ENCODE data around the gene PKN3. TPM values are rescaled to one million over a fixed set of nuclear protein-coding genes. Genes with fewer than 3 reads are reported as not detected.
A peak's percentile ranks its signal among the peaks of the same experiment; 100 is the strongest.

PKN3 gene
- total RNA-seq, 2 experiments from 2014 or later = 0.95 to 1.9 TPM

GRCh38 chr9:128701227-128701854, 962 bp upstream of the PKN3 start:
- Mint-ChIP-seq H3K9me3 (no peaks in the 10 kb centered on the region), H3K36me3 (ENCODE audit: low read depth) (peaks cover 7% of the 10 kb centered on the region), H3K4me3 (peak overlapping the region; percentile 74), H3K27me3 (no peaks in the 10 kb centered on the region), H3K4me1 (ENCODE audit: low read depth) (peaks cover 12% of the 10 kb centered on the region), H3K27ac (no peak overlapping the region)
- Histone ChIP-seq H3K4me3 (ENCODE audit: low read length) (no peak overlapping the region), H3K27ac (ENCODE audit: low read depth in 1 of 2, low read length in 2 of 2) (no peak overlapping the region), H3K27me3 (ENCODE audit: control insufficient read depth in 1 of 2, insufficient read depth in 2 of 2, low read length in 2 of 2) (no peaks in the 10 kb centered on the region), H3K36me3 (ENCODE audit: insufficient read depth, low read length) (peaks cover 9% of the 10 kb centered on the region), H3K4me1 (ENCODE audit: insufficient read depth, low read length) (peaks cover 20% of the 10 kb centered on the region), H3K9me3 (ENCODE audit: control insufficient read depth in 1 of 2, insufficient read depth in 1 of 2, low read length in 2 of 2) (no peaks in the 10 kb centered on the region)
- DNase-seq (peak in 1 of 14 experiments; percentile 29), ATAC-seq (ENCODE audit: poor library complexity) (no peak)
- intact Hi-C loops (cut with DNase I, micrococcal nuclease) = loop anchor here (5.0 kb wide), 3 partner anchors 44 to 86 kb away; partner anchors contain the start of genes DYNC2I2 (in 1 of the 2), TBC1D13 (in 1 of the 2) and ZER1 (in 1 of the 2)
- ChIA-PET CTCF (interaction anchor here (0.9 to 1.3 kb wide), 4 partner anchors 10 to 117 kb away, joined by 4 to 7 read pairs (median 5); partner anchors contain the start of genes ENDOG and SET), POLR2A (interaction anchor here (1.1 to 1.2 kb wide), 2 partner anchors 8 to 17 kb away, joined by 3 to 4 read pairs; no protein-coding TSS in a partner anchor)
- no peak for TF ChIP-seq CTCF (IDR thresholded peaks at IDR 0.05)

- Mint-ChIP-seq H3K4me1 (ENCODE audit: low read depth) (peaks cover 11% of the 10 kb centered on the region), H3K27ac (peak overlapping the region; percentile 24), H3K36me3 (ENCODE audit: low read depth) (no peaks in the 10 kb centered on the region), H3K4me3 (peak overlapping the region; percentile 86), H3K27me3 (no peaks in the 10 kb centered on the region), H3K9me3 (no peaks in the 10 kb centered on the region)
- Histone ChIP-seq H3K4me3 (ENCODE audit: low read length) (peak overlapping the region; percentile 56), H3K9me3 (ENCODE audit: control insufficient read depth in 1 of 2, insufficient read depth in 1 of 2, low read length in 2 of 2) (no peaks in the 10 kb centered on the region), H3K27me3 (ENCODE audit: control insufficient read depth in 1 of 2, insufficient read depth in 2 of 2, low read length in 2 of 2) (no peaks in the 10 kb centered on the region), H3K36me3 (ENCODE audit: insufficient read depth, low read length) (no peaks in the 10 kb centered on the region), H3K27ac (ENCODE audit: low read depth in 1 of 2, low read length in 2 of 2) (no peak overlapping the region), H3K4me1 (ENCODE audit: insufficient read depth, low read length) (peaks cover 20% of the 10 kb centered on the region)
- ATAC-seq (ENCODE audit: poor library complexity) (peak; percentile 35), DNase-seq (peak in 4 of 14 experiments; percentile 11 to 49 (median 30))
- no peak for TF ChIP-seq CTCF (IDR thresholded peaks at IDR 0.05)
- CTCF ChIA-PET = interaction anchor here (0.6 kb wide), 1 partner anchor 30 kb away, joined by 3 read pairs; no protein-coding TSS in a partner anchor
- intact Hi-C loops (cut with DNase I, micrococcal nuclease) = loop anchor here (5.0 kb wide), 3 partner anchors 46 to 84 kb away; partner anchors contain the start of genes DYNC2I2 (in 1 of the 2), TBC1D13 (in 1 of the 2) and ZER1 (in 1 of the 2)
- POLR2A ChIA-PET = interaction anchor here (0.5 to 1.1 kb wide), 3 partner anchors 14 to 592 kb away, joined by 3 to 5 read pairs (median 3); partner anchors contain the start of genes SET and ZDHHC12
These were observed 779 bp downstream of the PKN3 start for GRCh38 chr9:128702949-128703615.

GRCh38 chr9:128703616-128704355, 1.5 kb downstream of the PKN3 start:
- Histone ChIP-seq H3K4me3 (ENCODE audit: low read length) (peak overlapping the region; percentile 56), H3K27me3 (ENCODE audit: control insufficient read depth in 1 of 2, insufficient read depth in 2 of 2, low read length in 2 of 2) (no peaks in the 10 kb centered on the region), H3K27ac (ENCODE audit: low read depth in 1 of 2, low read length in 2 of 2) (no peak overlapping the region), H3K36me3 (ENCODE audit: insufficient read depth, low read length) (no peaks in the 10 kb centered on the region), H3K4me1 (ENCODE audit: insufficient read depth, low read length) (peaks cover 20% of the 10 kb centered on the region), H3K9me3 (ENCODE audit: control insufficient read depth in 1 of 2, insufficient read depth in 1 of 2, low read length in 2 of 2) (peaks cover 0 to under 1% of the 10 kb centered on the region in 2 experiments)
- Mint-ChIP-seq H3K4me3 (peak overlapping the region; percentile 86), H3K9me3 (no peaks in the 10 kb centered on the region), H3K36me3 (ENCODE audit: low read depth) (no peaks in the 10 kb centered on the region), H3K27me3 (no peaks in the 10 kb centered on the region), H3K27ac (peak overlapping the region; percentile 24), H3K4me1 (ENCODE audit: low read depth) (peaks cover 11% of the 10 kb centered on the region)
- ATAC-seq (ENCODE audit: poor library complexity) = no peak
- TF ChIP-seq CTCF (IDR thresholded peaks at IDR 0.05) = no peak
- DNase-seq = peak in 1 of 14 experiments; percentile 23
- intact Hi-C loops (cut with DNase I, micrococcal nuclease) = loop anchor here (5.0 kb wide), 3 partner anchors 46 to 84 kb away; partner anchors contain the start of genes DYNC2I2 (in 1 of the 2), TBC1D13 (in 1 of the 2) and ZER1 (in 1 of the 2)
- ChIA-PET CTCF (interaction anchor here (0.6 to 1.3 kb wide), 3 partner anchors 21 to 114 kb away, joined by 3 to 4 read pairs (median 3); partner anchors contain the start of gene ENDOG), POLR2A (interaction anchor here (0.5 to 1.1 kb wide), 3 partner anchors 14 to 592 kb away, joined by 3 to 5 read pairs (median 3); partner anchors contain the start of genes SET and ZDHHC12)

Data from CD4-positive, alpha-beta T cell (primary cell).